ENCODE measurements around the gene MARCHF10. TPM values are rescaled to one million over a fixed set of nuclear protein-coding genes. Genes with fewer than 3 reads are reported as not detected.

MARCHF10 gene
- total RNA-seq, 2 experiments from 2014 or later = not detected

GRCh38 chr17:62713086-62713881 is 94.8 kb downstream of the MARCHF10 start:
- H3K4me1 Mint-ChIP-seq = peaks cover 4% of the 10 kb centered on the region
- no peaks in the 10 kb centered on the region for H3K36me3 Mint-ChIP-seq
- H3K27ac Mint-ChIP-seq = no peak overlapping the region
- H3K4me3 Mint-ChIP-seq = no peak overlapping the region
- H3K9me3 Mint-ChIP-seq = peaks cover 4% of the 10 kb centered on the region
- H3K27me3 Mint-ChIP-seq = peaks cover 4% of the 10 kb centered on the region
- no peak for DNase-seq

GRCh38 chr17:62712171-62712581 is 95.9 kb downstream of the MARCHF10 start:
- H3K36me3 Mint-ChIP-seq = no peaks in the 10 kb centered on the region
- H3K4me1 Mint-ChIP-seq = peaks cover 3% of the 10 kb centered on the region
- no peak overlapping the region for H3K4me3 Mint-ChIP-seq
- no peak for DNase-seq
- H3K9me3 Mint-ChIP-seq = peaks cover 4% of the 10 kb centered on the region
- H3K27ac Mint-ChIP-seq = no peak overlapping the region
- H3K27me3 Mint-ChIP-seq = peaks cover 7% of the 10 kb centered on the region

- Mint-ChIP-seq H3K27ac (no peak overlapping the region), H3K27me3 (peaks cover 18% of the 10 kb centered on the region), H3K9me3 (peaks cover 4% of the 10 kb centered on the region), H3K4me1 (peaks cover 13% of the 10 kb centered on the region), H3K4me3 (no peak overlapping the region), H3K36me3 (no peaks in the 10 kb centered on the region)
- no peak for DNase-seq
Measured at GRCh38 chr17:62708587-62708986, 99.5 kb downstream of the MARCHF10 start.

GRCh38 chr17:62707425-62707739 is 100.7 kb downstream of the MARCHF10 start:
- H3K27ac Mint-ChIP-seq = no peak overlapping the region
- peaks cover 18% of the 10 kb centered on the region for H3K27me3 Mint-ChIP-seq
- no peak overlapping the region for H3K4me3 Mint-ChIP-seq

GRCh38 chr17:62706598-62707424 is 101.3 kb downstream of the MARCHF10 start:
- Mint-ChIP-seq H3K27ac (no peak overlapping the region), H3K4me1 (peaks cover 13% of the 10 kb centered on the region), H3K4me3 (no peak overlapping the region), H3K27me3 (peaks cover 20% of the 10 kb centered on the region), H3K9me3 (peaks cover 4% of the 10 kb centered on the region), H3K36me3 (no peaks in the 10 kb centered on the region)
- no peak for DNase-seq

More at GRCh38 chr17:62707425-62707739, 100.7 kb downstream of the MARCHF10 start:
- no peak for DNase-seq
- Mint-ChIP-seq H3K9me3 (peaks cover 4% of the 10 kb centered on the region), H3K4me1 (peaks cover 13% of the 10 kb centered on the region), H3K36me3 (no peaks in the 10 kb centered on the region)

GRCh38 chr17:62705778-62706597 is 102.1 kb downstream of the MARCHF10 start:
- Mint-ChIP-seq H3K27ac (no peak overlapping the region), H3K36me3 (no peaks in the 10 kb centered on the region), H3K27me3 (peaks cover 23% of the 10 kb centered on the region), H3K9me3 (peaks cover 4% of the 10 kb centered on the region), H3K4me1 (peaks cover 13% of the 10 kb centered on the region), H3K4me3 (no peak overlapping the region)
- DNase-seq = no peak

- H3K4me3 Mint-ChIP-seq = peak overlapping the region; percentile 20
- no peak for DNase-seq
- H3K4me1 Mint-ChIP-seq = peaks cover 13% of the 10 kb centered on the region
- H3K27me3 Mint-ChIP-seq = peaks cover 23% of the 10 kb centered on the region
- no peaks in the 10 kb centered on the region for H3K36me3 Mint-ChIP-seq
- no peak overlapping the region for H3K27ac Mint-ChIP-seq
- H3K9me3 Mint-ChIP-seq = peaks cover 4% of the 10 kb centered on the region
Measured at GRCh38 chr17:62705156-62705777, 102.8 kb downstream of the MARCHF10 start.

- DNase-seq = no peak
Measured at GRCh38 chr17:62704381-62704971, 103.6 kb downstream of the MARCHF10 start.

GRCh38 chr17:62703776-62704380 is 104.2 kb downstream of the MARCHF10 start:
- no peak overlapping the region for H3K27ac Mint-ChIP-seq
- peaks cover 13% of the 10 kb centered on the region for H3K4me1 Mint-ChIP-seq
- peaks cover 4% of the 10 kb centered on the region for H3K9me3 Mint-ChIP-seq
- DNase-seq = peak; percentile 79
- H3K27me3 Mint-ChIP-seq = peaks cover 26% of the 10 kb centered on the region
- no peaks in the 10 kb centered on the region for H3K36me3 Mint-ChIP-seq
- H3K4me3 Mint-ChIP-seq = peak overlapping the region; percentile 34

More at GRCh38 chr17:62704381-62704971, 103.6 kb downstream of the MARCHF10 start:
- H3K9me3 Mint-ChIP-seq = peaks cover 4% of the 10 kb centered on the region
- no peak overlapping the region for H3K27ac Mint-ChIP-seq
- H3K27me3 Mint-ChIP-seq = peaks cover 26% of the 10 kb centered on the region
- peak overlapping the region; percentile 57 for H3K4me3 Mint-ChIP-seq
- H3K36me3 Mint-ChIP-seq = no peaks in the 10 kb centered on the region
- peaks cover 13% of the 10 kb centered on the region for H3K4me1 Mint-ChIP-seq

GRCh38 chr17:62703261-62703775 is 104.8 kb downstream of the MARCHF10 start:
- Mint-ChIP-seq H3K36me3 (no peaks in the 10 kb centered on the region), H3K9me3 (no peaks in the 10 kb centered on the region), H3K4me1 (peaks cover 13% of the 10 kb centered on the region), H3K4me3 (peak overlapping the region; percentile 34), H3K27ac (no peak overlapping the region), H3K27me3 (peaks cover 26% of the 10 kb centered on the region)
- DNase-seq = no peak

GRCh38 chr17:62702746-62703260 is 105.3 kb downstream of the MARCHF10 start:
- Mint-ChIP-seq H3K4me1 (peaks cover 13% of the 10 kb centered on the region), H3K27ac (no peak overlapping the region), H3K36me3 (no peaks in the 10 kb centered on the region), H3K9me3 (no peaks in the 10 kb centered on the region), H3K4me3 (no peak overlapping the region), H3K27me3 (peaks cover 25% of the 10 kb centered on the region)
- no peak for DNase-seq

- DNase-seq = no peak
- Mint-ChIP-seq H3K9me3 (no peaks in the 10 kb centered on the region), H3K36me3 (no peaks in the 10 kb centered on the region), H3K27me3 (peaks cover 16% of the 10 kb centered on the region), H3K4me1 (peaks cover 13% of the 10 kb centered on the region), H3K27ac (no peak overlapping the region), H3K4me3 (no peak overlapping the region)
Measured at GRCh38 chr17:62701706-62702085, 106.4 kb downstream of the MARCHF10 start.

GRCh38 chr17:62700964-62701705 is 107.0 kb downstream of the MARCHF10 start:
- Mint-ChIP-seq H3K4me1 (peaks cover 13% of the 10 kb centered on the region), H3K27me3 (peaks cover 16% of the 10 kb centered on the region), H3K9me3 (no peaks in the 10 kb centered on the region), H3K4me3 (no peak overlapping the region), H3K36me3 (no peaks in the 10 kb centered on the region), H3K27ac (no peak overlapping the region)
- no peak for DNase-seq
